CD4-positive, alpha-beta T cell treated with Interleukin-15 for 1 hour (primary cell): ENCODE results near the gene GABPB1.

Experiments used
- DNase-seq: peaks from one replicate; pipeline ENCODE4 v3.0.0-alpha.2; 2020

Gene GABPB1

GRCh38 chr15:50275091-50275490 lies 79.9 kb downstream of the GABPB1 start:
- DNase-seq = no peak

DNA sequence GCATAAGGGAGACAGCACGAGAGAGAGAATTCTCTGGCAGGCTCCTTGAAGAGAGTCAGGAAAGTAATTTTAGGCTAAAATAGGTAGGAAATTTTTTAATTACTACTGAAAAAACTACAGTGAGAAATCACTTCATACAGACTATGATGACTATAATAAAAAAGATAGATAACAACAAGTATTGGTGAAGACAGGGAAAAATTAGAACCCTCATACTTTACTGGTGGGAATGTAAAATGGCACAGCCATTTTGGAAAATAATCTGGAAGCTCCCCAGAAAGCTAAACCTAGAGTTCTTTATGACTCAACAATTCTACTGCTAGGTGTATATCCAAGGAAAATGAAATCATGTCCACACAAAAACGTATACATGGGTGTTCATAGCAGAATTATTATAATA lies 87.4 kb downstream of the GABPB1 start:
- DNase-seq = no peak

DNA sequence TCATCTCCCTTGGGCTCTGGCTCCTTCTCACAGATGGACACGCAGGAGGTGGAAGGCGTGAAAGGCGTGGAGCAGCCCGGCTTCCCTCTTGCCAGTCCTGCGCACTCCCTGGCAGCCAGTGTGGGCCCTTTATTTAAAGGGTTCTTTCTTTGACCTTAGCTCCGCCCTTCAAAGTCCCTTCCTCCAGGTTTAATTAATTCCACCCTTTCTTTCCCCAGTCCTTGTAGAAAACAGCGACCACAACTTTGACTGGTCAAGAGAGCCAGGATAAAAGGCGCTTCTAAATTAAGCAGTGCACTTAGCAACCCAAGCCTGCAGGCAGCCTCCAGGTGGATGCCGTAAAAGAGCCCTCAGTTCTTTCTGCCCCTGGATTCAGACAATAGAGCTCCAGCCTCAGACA lies 89.4 kb downstream of the GABPB1 start, which contains the start of gene HDC:
HDC (minus strand) TSS at position 107 of the 400 bp plus-strand sequence; CDS start at position 4, 103 bp downstream.
- DNase-seq = no peak

- DNase-seq = peak; percentile 52
Observed at GRCh38 chr15:50262533-50262932, 92.5 kb downstream of the GABPB1 start.

DNA sequence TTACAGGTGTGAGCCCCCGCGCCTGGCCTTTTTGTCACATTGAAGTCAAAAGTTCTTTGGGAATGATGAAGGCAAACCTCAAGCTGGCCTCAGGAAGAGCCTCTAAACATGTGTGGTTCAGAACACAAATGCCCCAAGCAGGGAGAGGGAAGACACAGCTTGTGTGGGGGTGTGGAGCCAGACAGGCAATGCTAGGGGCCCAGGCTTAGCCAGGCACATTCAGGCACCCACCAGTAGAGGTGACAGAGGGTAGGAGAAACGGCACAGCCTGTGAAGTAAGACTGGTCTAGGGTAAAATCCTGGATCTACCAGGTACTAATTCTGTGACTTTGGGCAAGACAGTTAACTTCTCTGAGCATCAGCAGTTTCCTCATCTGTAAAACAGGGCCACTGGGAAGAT lies 93.0 kb downstream of the GABPB1 start:
- DNase-seq = no peak

GRCh38 chr15:50260969-50261496 lies 94.0 kb downstream of the GABPB1 start:
- no peak for DNase-seq

DNA sequence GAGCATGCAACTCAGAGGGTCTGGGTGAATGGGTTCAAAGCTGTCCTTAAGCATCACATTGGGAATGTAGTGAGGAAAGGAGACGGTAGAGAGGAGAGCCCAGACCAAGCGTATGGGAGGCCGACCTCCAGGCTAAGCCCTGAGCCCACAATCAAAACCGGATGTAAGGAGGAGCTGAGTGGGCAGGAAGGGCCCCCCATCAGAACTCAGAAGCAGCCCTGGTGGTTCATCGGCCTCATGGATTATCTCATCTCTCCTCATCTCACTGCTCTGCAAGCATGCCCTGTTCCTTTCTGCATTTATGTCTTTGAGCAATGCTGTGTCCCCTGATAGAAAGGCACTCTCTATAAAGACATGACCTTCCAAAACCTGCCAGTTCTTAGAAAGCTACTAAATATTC lies 95.7 kb downstream of the GABPB1 start:
- no peak for DNase-seq

DNA sequence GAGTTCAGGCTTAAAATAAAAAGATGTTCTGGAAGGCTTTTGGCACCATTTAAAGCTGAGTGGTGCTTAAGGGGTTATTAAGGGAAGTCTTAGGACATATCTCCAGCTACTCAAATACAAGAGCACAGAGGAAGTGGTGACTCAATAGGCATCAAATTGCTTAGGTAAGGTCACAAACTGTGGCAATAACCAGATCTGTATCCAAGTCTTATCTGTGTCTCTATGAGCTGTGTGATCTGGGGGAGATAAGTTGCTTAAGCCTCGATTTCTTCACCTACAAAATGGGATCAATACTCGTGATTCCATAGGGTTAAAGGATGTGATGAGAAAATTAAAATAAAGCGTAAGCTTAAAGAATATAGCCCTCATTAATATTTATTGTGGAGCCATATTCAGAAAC lies 97.1 kb downstream of the GABPB1 start:
- DNase-seq = no peak

DNA sequence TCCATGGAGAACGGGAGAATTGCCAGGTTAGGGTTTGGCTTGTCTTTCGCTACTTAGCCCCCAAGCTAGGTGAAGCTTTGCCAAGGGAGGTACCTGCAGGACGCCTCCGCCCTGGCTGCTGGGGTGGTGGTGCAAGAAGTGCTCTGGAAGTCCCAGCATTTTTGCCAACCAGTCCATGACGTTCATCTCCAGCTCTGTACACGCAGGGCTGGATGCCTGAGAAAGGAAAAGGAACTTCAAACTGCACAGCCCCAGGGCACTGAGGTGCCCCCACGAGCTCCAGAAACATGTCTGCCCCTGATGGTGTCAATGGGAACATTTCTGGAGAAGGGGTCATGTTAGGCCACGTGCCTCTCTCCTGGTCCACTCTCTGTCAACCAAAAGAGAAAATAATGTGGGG lies 97.7 kb downstream of the GABPB1 start:
- no peak for DNase-seq

- DNase-seq = no peak
Observed at GRCh38 chr15:50256188-50257041, 98.6 kb downstream of the GABPB1 start.

GRCh38 chr15:50252556-50252955 lies 102.4 kb downstream of the GABPB1 start:
- DNase-seq = no peak

DNA sequence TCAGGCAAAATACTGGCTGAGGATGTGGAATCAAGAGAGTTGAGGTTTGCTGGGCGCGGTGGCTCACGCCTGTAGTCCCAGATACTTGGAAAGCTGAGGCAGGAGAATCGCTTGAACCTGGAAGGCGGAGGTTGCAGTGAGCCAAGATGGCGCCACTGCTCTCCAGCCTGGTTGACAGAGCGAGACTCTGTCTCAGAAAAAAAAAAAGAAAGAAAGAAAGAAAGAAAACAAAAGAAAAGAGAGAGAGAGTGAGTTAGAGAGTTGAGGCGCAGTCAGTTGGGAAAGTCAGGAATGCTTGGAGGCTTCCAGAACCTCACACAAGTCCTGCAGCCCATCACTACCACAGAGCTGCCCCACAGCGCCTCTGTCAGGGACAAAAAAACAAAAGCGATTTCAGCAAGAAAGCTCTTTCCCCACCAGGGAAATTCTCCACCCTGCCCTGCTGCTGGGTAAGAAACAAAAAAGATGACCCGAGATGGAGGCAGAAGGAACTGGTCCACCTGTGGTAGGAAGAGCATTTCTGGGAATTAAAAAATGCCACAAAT lies 103.3 kb downstream of the GABPB1 start:
- no peak for DNase-seq

DNA sequence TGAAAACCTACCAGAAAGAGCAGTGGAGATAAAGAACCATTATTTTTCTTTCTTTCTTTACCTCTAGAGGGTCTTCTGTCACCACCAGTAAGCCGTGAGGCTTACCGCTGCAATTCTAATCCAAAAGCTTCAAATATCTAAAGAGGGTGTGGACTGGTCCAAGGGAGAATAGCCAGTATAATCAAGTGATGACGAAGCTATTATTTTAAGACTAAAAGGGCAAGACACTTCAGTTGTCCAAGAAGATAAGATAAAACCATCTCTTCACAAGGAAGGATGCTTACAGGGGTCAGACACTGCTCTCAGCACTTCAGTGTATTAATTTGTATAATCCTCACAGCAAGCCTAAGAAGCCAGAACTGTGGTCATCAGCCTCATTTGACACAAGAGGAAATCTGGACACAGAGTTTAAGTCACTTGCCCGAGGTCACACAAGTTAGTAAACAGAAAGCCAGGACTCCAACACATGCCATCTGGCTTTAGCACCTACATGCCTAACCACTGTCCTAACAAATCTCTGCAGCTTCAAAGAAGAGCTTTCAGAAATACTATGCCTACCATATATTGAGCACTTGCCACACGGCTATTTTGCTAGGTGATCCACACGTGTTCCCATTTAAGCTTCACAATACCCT lies 104.1 kb downstream of the GABPB1 start:
- DNase-seq = no peak

- no peak for DNase-seq
Observed at GRCh38 chr15:50249704-50250103, 105.3 kb downstream of the GABPB1 start.

- no peak for DNase-seq
Observed at GRCh38 chr15:50248994-50249582, 105.9 kb downstream of the GABPB1 start.

GRCh38 chr15:50247819-50248655 lies 107.0 kb downstream of the GABPB1 start:
- peak; percentile 62 for DNase-seq

- DNase-seq = no peak
Observed at GRCh38 chr15:50246631-50247030, 108.4 kb downstream of the GABPB1 start.

DNA sequence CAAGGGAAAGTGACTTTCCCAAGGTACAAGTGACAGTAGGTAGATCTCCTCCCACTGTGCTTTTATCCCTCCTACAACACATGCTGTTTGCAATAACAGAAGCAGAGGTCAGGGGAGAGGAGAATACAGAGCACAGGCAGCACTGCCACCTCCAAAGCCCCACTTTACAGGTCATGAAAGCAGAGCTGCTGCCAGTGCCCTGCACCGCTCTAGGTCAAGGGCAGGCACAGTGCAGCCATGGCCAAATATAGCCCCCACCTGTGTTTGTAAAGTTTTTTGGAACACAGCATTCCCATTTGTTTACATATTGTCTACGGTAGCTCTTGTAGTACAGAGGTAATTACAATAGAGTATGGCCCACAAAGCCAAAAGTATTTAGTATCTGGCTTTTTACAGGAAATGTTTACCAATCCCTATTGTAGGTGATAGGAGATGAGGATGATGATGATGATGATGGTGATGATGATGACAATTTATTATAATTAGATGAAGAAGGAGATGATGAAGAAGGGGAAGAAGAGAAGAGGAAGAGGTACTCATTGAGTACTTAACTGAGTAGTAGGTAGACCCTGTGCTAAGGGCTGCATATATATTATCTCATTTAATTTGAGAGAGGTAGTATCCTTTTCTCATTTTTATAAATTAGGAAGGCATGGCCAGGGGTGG lies 109.9 kb downstream of the GABPB1 start:
- DNase-seq = no peak

GRCh38 chr15:50244153-50244552 lies 110.8 kb downstream of the GABPB1 start:
- no peak for DNase-seq

- DNase-seq = no peak
Observed at GRCh38 chr15:50241684-50242450, 113.1 kb downstream of the GABPB1 start.

- no peak for DNase-seq
Observed at GRCh38 chr15:50238255-50238654, 116.7 kb downstream of the GABPB1 start.
